Colonic mucosa (tissue), 4 donors: ENCODE measurements around the gene ZNF773. TPM values are rescaled to one million over a fixed set of nuclear protein-coding genes. Genes with fewer than 3 reads are reported as not detected.
"Not testable (repeated sequence)": the region's sequence is repeated elsewhere in the genome, so short reads cannot be mapped to it uniquely, and the experiment has no call there.

Experiments used
- DNase-seq: peaks from one replicate; pipeline ENCODE4 v3.0.0-alpha.2; 2020
- H3K27ac ChIP-seq: fragments of 200-600 bp; one replicate; pipeline ENCODE4 v1.8.0; 2021
- H3K27me3 ChIP-seq: fragments of 200-600 bp; one replicate; pipeline ENCODE4 v1.8.0; 2021
- H3K36me3 ChIP-seq: fragments of 200-600 bp; one replicate; pipeline ENCODE4 v1.8.0; 2021
- H3K4me1 ChIP-seq: fragments of 200-600 bp; one replicate; pipeline ENCODE4 v1.8.0; 2021; ENCODE audit warnings: mild to moderate bottlenecking
- H3K4me3 ChIP-seq: fragments of 200-600 bp; one replicate; pipeline ENCODE4 v1.8.0; 2021
- H3K9ac ChIP-seq, 2 donors: one replicate each; pipeline ENCODE4 v1.7.0; 2013; ENCODE audit warnings: control low read depth in 2 of 2, low read depth in 2 of 2, low read length in 2 of 2
- H3K9me3 ChIP-seq: fragments of 200-600 bp; one replicate; pipeline ENCODE4 v1.8.0; 2021
- CTCF ChIP-seq: fragments of 200-600 bp; IDR thresholded peaks from one replicate; pipeline ENCODE4 v1.8.0; 2022; ENCODE audit warnings: antibody characterized with exemption, mild to moderate bottlenecking
- intact Hi-C: fragments of 100-400 bp; cut with DNase I; formaldehyde crosslinking; loops from one replicate; pipeline ENCODE4 v1.14.1; 2022
- total RNA-seq, 2 donors: library from RNA; stranded (reverse); fragmentation: NEBNext Ultra II Directional in 1 of 2; extraction: Animal tissue kit (Norgen Biotek cat#: 25700) in 1 of 2; gene quantifications; one replicate each; pipeline ENCODE4 v1.2.1, GENCODE V29; 2021
- donor health status: healthy.
- donor health status: DM: no; HTN: no; CAD: no.
- donor health status: DM: no; HTN: no; CAD: no.

Gene ZNF773
- total RNA-seq, 2 donors from 2014 or later, result 4.7 to 5.3 TPM

GRCh38 chr19:57512845-57513244 is 13.1 kb downstream of the ZNF773 start:
- TF ChIP-seq CTCF, result no peak
- DNase-seq, result no peak
- intact Hi-C loops, result no loop called here
- H3K4me3 ChIP-seq, result no peak overlapping the region
- H3K4me1 ChIP-seq, result no peaks in the 10 kb centered on the region
- H3K9ac ChIP-seq, result no peak overlapping the region
- no peaks in the 10 kb centered on the region for H3K9me3 ChIP-seq
- H3K27me3 ChIP-seq, result no peaks in the 10 kb centered on the region
- H3K27ac ChIP-seq, result no peak overlapping the region
- no peaks in the 10 kb centered on the region for H3K36me3 ChIP-seq

GRCh38 chr19:57515255-57515654 is 15.5 kb downstream of the ZNF773 start:
- Histone ChIP-seq H3K27ac (no peak overlapping the region), H3K4me3 (no peak overlapping the region), H3K36me3 (no peaks in the 10 kb centered on the region), H3K9me3 (no peaks in the 10 kb centered on the region), H3K9ac (no peak overlapping the region), H3K4me1 (no peaks in the 10 kb centered on the region), H3K27me3 (no peaks in the 10 kb centered on the region)
- no peak for TF ChIP-seq CTCF
- no peak for DNase-seq
- intact Hi-C loops, result no loop called here

- DNase-seq, H3K27me3 ChIP-seq, intact Hi-C loops, H3K36me3 ChIP-seq, H3K9ac ChIP-seq, H3K27ac ChIP-seq, H3K4me3 ChIP-seq, H3K9me3 ChIP-seq, H3K4me1 ChIP-seq: not testable (repeated sequence)
Measured at GRCh38 chr19:57518021-57518420, 18.3 kb downstream of the ZNF773 start.

- peak within 1 kb of the TSS; percentile 82 for H3K4me3 ChIP-seq
- H3K9ac ChIP-seq, result peak within 1 kb of the TSS; percentile 52 to 93
- no peaks in the 10 kb centered on the region for H3K4me1 ChIP-seq
- intact Hi-C loops, result no loop called here
- peak within 1 kb of the TSS; percentile 42 for H3K27ac ChIP-seq
- TF ChIP-seq CTCF, result no peak
- H3K9me3 ChIP-seq, result no peaks in the 10 kb centered on the region
- H3K27me3 ChIP-seq, result no peaks in the 10 kb centered on the region
- peaks cover 4% of the 10 kb centered on the region for H3K36me3 ChIP-seq
- peak; percentile 89 for DNase-seq
Measured at GRCh38 chr19:57527136-57527881, 27.6 kb downstream of the ZNF773 start, which contains the start of gene ZNF549. TSS of gene ZNF549 (plus strand) at chr19:57527356. CDS start at chr19:57527574, 218 bp downstream.

- Histone ChIP-seq H3K27ac (no peak overlapping the region), H3K9me3 (peaks cover 23% of the 10 kb centered on the region), H3K4me1 (no peaks in the 10 kb centered on the region), H3K36me3 (peaks cover 11% of the 10 kb centered on the region), H3K4me3 (no peak overlapping the region), H3K9ac (no peak overlapping the region), H3K27me3 (no peaks in the 10 kb centered on the region)
- TF ChIP-seq CTCF, result no peak
- no peak for DNase-seq
- intact Hi-C loops, result no loop called here
Measured at GRCh38 chr19:57537953-57538547, 38.3 kb downstream of the ZNF773 start.

- Histone ChIP-seq H3K27me3 (no peaks in the 10 kb centered on the region), H3K4me1 (no peaks in the 10 kb centered on the region), H3K27ac (no peak overlapping the region), H3K9me3 (peaks cover 11% of the 10 kb centered on the region), H3K4me3 (no peak overlapping the region), H3K36me3 (peaks cover 11% of the 10 kb centered on the region), H3K9ac (no peak overlapping the region)
- no peak for TF ChIP-seq CTCF
- intact Hi-C loops, result no loop called here
- no peak for DNase-seq
Measured at GRCh38 chr19:57546513-57546912, 46.8 kb downstream of the ZNF773 start.
